ENCODE data around the gene PRSS3.
"Not testable (repeated sequence)": the region's sequence is repeated elsewhere in the genome, so short reads cannot be mapped to it uniquely, and the experiment has no call there.

- TF ChIP-seq CTCF (IDR thresholded peaks at IDR 0.05); POLR2A (IDR thresholded peaks at IDR 0.05); EP300 (IDR thresholded peaks at IDR 0.05; ENCODE audit: low read depth): not testable (repeated sequence)
Measured at GRCh38 chr9:33763709-33764108, 31.7 kb upstream of the PRSS3 start.
